ENCODE data around the gene FOXO3. TPM values are rescaled to one million over a fixed set of nuclear protein-coding genes. Genes with fewer than 3 reads are reported as not detected.

FOXO3 gene
- total RNA-seq, 1 donor from 2014 or later: 45.2 TPM

- H3K27ac Mint-ChIP-seq: no peak overlapping the region
- H3K27me3 Mint-ChIP-seq: peaks cover 5% of the 10 kb centered on the region
- no peaks in the 10 kb centered on the region for H3K36me3 Mint-ChIP-seq (ENCODE audit: insufficient read depth)
- H3K4me3 Mint-ChIP-seq (ENCODE audit: low read depth): no peak overlapping the region
- H3K4me1 Mint-ChIP-seq (ENCODE audit: low read depth): no peaks in the 10 kb centered on the region
- no peak for DNase-seq (ENCODE audit: low spot score, unreplicated experiment)
- TF ChIP-seq CTCF (IDR thresholded peaks at IDR 0.05; ENCODE audit: unreplicated experiment): no peak
- H3K9me3 Mint-ChIP-seq (ENCODE audit: low read depth): no peaks in the 10 kb centered on the region
Measured at GRCh38 chr6:108549241-108549640, 11.5 kb upstream of the FOXO3 start.

GRCh38 chr6:108549741-108550140 is 11.0 kb upstream of the FOXO3 start:
- no peak for DNase-seq (ENCODE audit: low spot score, unreplicated experiment)
- TF ChIP-seq CTCF (IDR thresholded peaks at IDR 0.05; ENCODE audit: unreplicated experiment): no peak
- Mint-ChIP-seq H3K27ac (no peak overlapping the region), H3K9me3 (ENCODE audit: low read depth) (no peaks in the 10 kb centered on the region), H3K4me3 (ENCODE audit: low read depth) (no peak overlapping the region), H3K36me3 (ENCODE audit: insufficient read depth) (no peaks in the 10 kb centered on the region), H3K27me3 (peaks cover 7% of the 10 kb centered on the region), H3K4me1 (ENCODE audit: low read depth) (no peaks in the 10 kb centered on the region)

- H3K4me1 Mint-ChIP-seq (ENCODE audit: low read depth): no peaks in the 10 kb centered on the region
- H3K27ac Mint-ChIP-seq: no peak overlapping the region
Measured at GRCh38 chr6:108550256-108550655, 10.5 kb upstream of the FOXO3 start.

GRCh38 chr6:108555399-108556052 is 5.2 kb upstream of the FOXO3 start:
- peaks cover 4% of the 10 kb centered on the region for H3K4me1 Mint-ChIP-seq (ENCODE audit: low read depth)
- peaks cover 15% of the 10 kb centered on the region for H3K27me3 Mint-ChIP-seq
- no peaks in the 10 kb centered on the region for H3K36me3 Mint-ChIP-seq (ENCODE audit: insufficient read depth)
- no peak overlapping the region for H3K27ac Mint-ChIP-seq
- DNase-seq (ENCODE audit: low spot score, unreplicated experiment): no peak
- no peaks in the 10 kb centered on the region for H3K9me3 Mint-ChIP-seq (ENCODE audit: low read depth)
- H3K4me3 Mint-ChIP-seq (ENCODE audit: low read depth): no peak overlapping the region
- no peak for TF ChIP-seq CTCF (IDR thresholded peaks at IDR 0.05; ENCODE audit: unreplicated experiment)

More at GRCh38 chr6:108550256-108550655, 10.5 kb upstream of the FOXO3 start:
- TF ChIP-seq CTCF (IDR thresholded peaks at IDR 0.05; ENCODE audit: unreplicated experiment): no peak
- no peak overlapping the region for H3K4me3 Mint-ChIP-seq (ENCODE audit: low read depth)
- no peaks in the 10 kb centered on the region for H3K9me3 Mint-ChIP-seq (ENCODE audit: low read depth)
- no peaks in the 10 kb centered on the region for H3K36me3 Mint-ChIP-seq (ENCODE audit: insufficient read depth)
- peaks cover 10% of the 10 kb centered on the region for H3K27me3 Mint-ChIP-seq
- no peak for DNase-seq (ENCODE audit: low spot score, unreplicated experiment)

- TF ChIP-seq CTCF (IDR thresholded peaks at IDR 0.05; ENCODE audit: unreplicated experiment): no peak
- Mint-ChIP-seq H3K27me3 (peaks cover 15% of the 10 kb centered on the region), H3K9me3 (ENCODE audit: low read depth) (no peaks in the 10 kb centered on the region), H3K4me3 (ENCODE audit: low read depth) (no peak overlapping the region), H3K27ac (no peak overlapping the region), H3K36me3 (ENCODE audit: insufficient read depth) (no peaks in the 10 kb centered on the region), H3K4me1 (ENCODE audit: low read depth) (peaks cover 4% of the 10 kb centered on the region)
- no peak for DNase-seq (ENCODE audit: low spot score, unreplicated experiment)
Measured at GRCh38 chr6:108556250-108556649, 4.5 kb upstream of the FOXO3 start.

All from progenitor cell of endocrine pancreas (in vitro differentiated cells).